ENCODE measurements around the gene PTPN23. TPM values are rescaled to one million over a fixed set of nuclear protein-coding genes. Genes with fewer than 3 reads are reported as not detected.

Gene PTPN23
- total and polyA plus RNA-seq, 2 of the 8 experiments (the other 6 are each of a cell fraction or from before 2014, with no cell fraction given) = 2.9 to 46.7 TPM

- no peak overlapping the region for H3K56ac ChIP-seq (replicated peaks; ENCODE audit: insufficient read length, low read depth, low read length)
- H3K9me3 ChIP-seq (ENCODE audit: insufficient read depth in 2 of 2, low read depth in 1 of 2, low read length in 1 of 2) = no peaks in the 10 kb centered on the region
- no peak overlapping the region for H3K4me3 ChIP-seq (ENCODE audit: extremely low read depth in 1 of 4, insufficient read depth in 2 of 4, low read depth in 3 of 4, low read length in 4 of 4)
- H3K23ac ChIP-seq (ENCODE audit: insufficient read length) = no peak overlapping the region
- H3K79me2 ChIP-seq (ENCODE audit: control insufficient read depth in 1 of 2, insufficient read depth in 2 of 2, low read length in 2 of 2) = peaks cover 2 to 67% of the 10 kb centered on the region in 2 experiments; a peak in 2 of 4 replicates
- H3K4ac ChIP-seq (replicated peaks; ENCODE audit: insufficient read length, low read depth, low read length) = peak overlapping the region; percentile 17
- H4K91ac ChIP-seq (replicated peaks; ENCODE audit: insufficient read length, low read length) = no peak overlapping the region
- ChIA-PET POLR2A (ENCODE audit: partially characterized antibody) (interaction anchor here (0.6 to 1.2 kb wide), 2 partner anchors 9 to 20 kb away, joined by 3 to 4 read pairs; no protein-coding TSS in a partner anchor), CTCF (ENCODE audit: partially characterized antibody) (interaction anchor here (0.5 to 2.4 kb wide), 5 partner anchors 22 to 163 kb away, joined by 3 to 10 read pairs (median 3); partner anchors contain the start of gene SCAP)
- H3K9ac ChIP-seq (replicated peaks in 1 of 4; ENCODE audit: extremely low read depth in 1 of 4, low read depth in 3 of 4, low read length in 3 of 4) = no peak overlapping the region
- no peak overlapping the region for H4K5ac ChIP-seq (ENCODE audit: insufficient read length, low read depth, low read length)
- peaks cover 3% of the 10 kb centered on the region for H3K79me1 ChIP-seq (ENCODE audit: low read depth, low read length)
- H2BK15ac ChIP-seq (ENCODE audit: low read length) = no peak overlapping the region
- no peaks in the 10 kb centered on the region; the same call in 1 of the 2 replicates for H3K23me2 ChIP-seq (ENCODE audit: low read depth, low read length)
- peaks cover 0 to 2% (median 0%) of the 10 kb centered on the region in 4 experiments; a peak in 2 of 7 replicates for H3K4me1 ChIP-seq (replicated peaks in 1 of 4; ENCODE audit: control insufficient read depth in 3 of 4, insufficient read depth in 4 of 4, low read length in 3 of 4)
- peaks cover 0 to 23% (median 8%) of the 10 kb centered on the region in 4 experiments; a peak in 4 of 8 replicates for H3K36me3 ChIP-seq (ENCODE audit: control insufficient read depth in 2 of 4, insufficient read depth in 4 of 4, low read length in 3 of 4)
- TF ChIP-seq TAF1 (IDR thresholded peaks at IDR 0.05; ENCODE audit: low read depth, low read length) (no peak), CHD2 (IDR thresholded peaks at IDR 0.05; ENCODE audit: low read length) (no peak), GTF2F1 (IDR thresholded peaks at IDR 0.05; ENCODE audit: borderline replicate concordance, low read depth, low read length) (no peak), ATF3 (IDR thresholded peaks at IDR 0.05; ENCODE audit: insufficient read depth, low read depth, low read length) (no peak), BACH1 (IDR thresholded peaks at IDR 0.05; ENCODE audit: low read length) (no peak), TAF7 (optimal IDR thresholded peaks at IDR 0.05; ENCODE audit: borderline replicate concordance, low read depth, low read length) (no peak)
- H2AK5ac ChIP-seq (ENCODE audit: low read depth, low read length) = no peak overlapping the region
- no peak overlapping the region for H3K27ac ChIP-seq (ENCODE audit: low read depth, low read length)
- DNase-seq (ENCODE audit: low read depth in 1 of 2, low spot score in 2 of 2) (no peak), FAIRE-seq (no peak)
- H2BK12ac ChIP-seq (ENCODE audit: low read depth, low read length) = no peak overlapping the region
- H2BK20ac ChIP-seq (ENCODE audit: low read length) = no peak overlapping the region
- H3K18ac ChIP-seq (ENCODE audit: extremely low read depth, low read length) = peak overlapping the region; percentile 68; the same call in 1 of the 2 replicates
- H2BK120ac ChIP-seq (replicated peaks; ENCODE audit: low read depth, low read length) = no peak overlapping the region
- no peak overlapping the region for H2AFZ ChIP-seq (ENCODE audit: low read length)
- H3K4me2 ChIP-seq (ENCODE audit: insufficient read depth in 1 of 2, low read depth in 2 of 2, low read length in 2 of 2) = no peak overlapping the region
- no peak overlapping the region for H4K8ac ChIP-seq (ENCODE audit: extremely low read depth, insufficient read depth, low read length)
- WGBS, 2 experiments (ENCODE audit: extremely low coverage in 1 of 2, insufficient coverage in 1 of 2, insufficient read length in 1 of 2, insufficient replicate concordance in 2 of 2, low coverage in 1 of 2, low lambda C conversion rate in 2 of 2, missing lambda C conversion rate in 1 of 2) = 93% methylated on average over 5 of the region's 5 CpGs; no CpG with 5 or more reads in 1 of the 2 experiments
- H4K20me1 ChIP-seq (replicated peaks in 1 of 2; ENCODE audit: control insufficient read depth in 1 of 2, insufficient read depth in 2 of 2, low read length in 2 of 2) = peaks cover 0 to 1% of the 10 kb centered on the region in 2 experiments
- 0 out of 2 replicates have a peak overlapping the region, but pooled peaks have one; percentile 67 for H2BK5ac ChIP-seq (ENCODE audit: low read depth, low read length)
- H3K14ac ChIP-seq (ENCODE audit: insufficient read length) = no peak overlapping the region
- H3K27me3 ChIP-seq (replicated peaks in 1 of 4; ENCODE audit: control insufficient read depth in 3 of 4, extremely low read depth in 1 of 4, insufficient read depth in 3 of 4, low read length in 3 of 4) = no peaks in the 10 kb centered on the region
These were observed 63.3 kb downstream of the PTPN23 start for GRCh38 chr3:47444103-47444502.
